GM23248 (cell line): ENCODE measurements around the gene SLC9A4. TPM values are rescaled to one million over a fixed set of nuclear protein-coding genes. Genes with fewer than 3 reads are reported as not detected.

ENCODE experiments used
- DNase-seq: peaks from one replicate; pipeline ENCODE4 v3.0.0-alpha.2; 2015
- H2AFZ ChIP-seq: fragments of 200-600 bp; sonication (generic); 2 replicates; pipeline ENCODE4 v1.6.1; 2016; ENCODE audit warnings: antibody characterized with exemption
- H3F3A ChIP-seq: fragments of 200-600 bp; sonication (generic); 2 replicates; pipeline ENCODE4 v1.6.1; 2016; ENCODE audit warnings: mild to moderate bottlenecking, antibody characterized with exemption, mixed run types; ENCODE audit not compliant: insufficient read depth
- H3K27ac ChIP-seq: fragments of 200-600 bp; sonication (generic); 2 replicates; pipeline ENCODE4 v1.5.1; 2016; ENCODE audit warnings: mild to moderate bottlenecking
- H3K27me3 ChIP-seq: fragments of 200-600 bp; sonication (generic); replicated peaks from 2 replicates; pipeline ENCODE4 v1.6.1; 2016; ENCODE audit warnings: mild to moderate bottlenecking; ENCODE audit not compliant: insufficient read depth
- H3K36me3 ChIP-seq: fragments of 200-600 bp; sonication (generic); 2 replicates; pipeline ENCODE4 v1.6.1; 2016; ENCODE audit warnings: low read depth, mild to moderate bottlenecking
- H3K4me1 ChIP-seq: fragments of 200-600 bp; sonication (generic); 2 replicates; pipeline ENCODE4 v1.6.1; 2016; ENCODE audit warnings: mild to moderate bottlenecking; ENCODE audit not compliant: insufficient read depth
- H3K4me2 ChIP-seq: fragments of 200-600 bp; sonication (generic); one replicate; pipeline ENCODE4 v1.6.1; 2016; ENCODE audit warnings: mild to moderate bottlenecking; ENCODE audit not compliant: unreplicated experiment
- H3K4me3 ChIP-seq: fragments of 200-600 bp; sonication (generic); 2 replicates; pipeline ENCODE4 v1.5.1; 2016; ENCODE audit warnings: mild to moderate bottlenecking
- H3K79me2 ChIP-seq: fragments of 200-600 bp; sonication (generic); 2 replicates; pipeline ENCODE4 v1.6.1; 2016; ENCODE audit warnings: mild to moderate bottlenecking; ENCODE audit not compliant: insufficient read depth
- H3K9ac ChIP-seq: fragments of 200-600 bp; sonication (generic); 2 replicates; pipeline ENCODE4 v1.6.1; 2016; ENCODE audit warnings: mild to moderate bottlenecking
- H3K9me2 ChIP-seq: fragments of 200-600 bp; sonication (generic); 2 replicates; pipeline ENCODE4 v1.6.1; 2016; ENCODE audit warnings: mixed run types, mild to moderate bottlenecking, moderate library complexity; ENCODE audit not compliant: insufficient read depth
- H3K9me3 ChIP-seq: fragments of 200-600 bp; sonication (generic); one replicate; pipeline ENCODE4 v1.6.1; 2017; ENCODE audit warnings: low read depth
- H4K20me1 ChIP-seq: fragments of 200-600 bp; sonication (generic); 2 replicates; pipeline ENCODE4 v1.6.0; 2016; ENCODE audit not compliant: insufficient read depth
- EZH2 ChIP-seq: fragments of 200-600 bp; sonication (generic); IDR thresholded peaks from 2 replicates; pipeline ENCODE4 v1.6.1; 2018; ENCODE audit warnings: antibody characterized with exemption, mild to moderate bottlenecking; ENCODE audit not compliant: insufficient read depth, poor library complexity, severe bottlenecking
- EZH2phosphoT487 ChIP-seq: fragments of 200-600 bp; sonication (generic); IDR thresholded peaks from 2 replicates; pipeline ENCODE4 v1.6.1; 2018; ENCODE audit warnings: antibody characterized with exemption, moderate library complexity, mild to moderate bottlenecking, low read depth; ENCODE audit not compliant: insufficient read depth
- WGBS, 2 experiments: methylation state at CpG; one replicate each; pipeline ENCODE4 v1.1.6; 2015 to 2017; ENCODE audit warnings: low lambda C conversion rate in 2 of 2, low coverage in 1 of 2; ENCODE audit errors: missing lambda C conversion rate in 2 of 2; 5-methylcytosine and 5-hydroxymethylcytosine counted together
- in situ Hi-C: fragments of 300-500 bp; cut with MboI; formaldehyde crosslinking; loops from 2 replicates; pipeline ENCODE4 v1.15.0; 2020
- polyA plus RNA-seq: library from polyadenylated mRNA; unstranded; fragments of >200 nt; fragmentation: Nextera tagmentation; extraction: Ambion mirVana; gene quantifications from 2 replicates; pipeline ENCODE4 v1.2.1, GENCODE V29; 2016
- total RNA-seq: library from RNA; depleted of rRNA; stranded (reverse); fragments of >200 nt; shearing (Covaris generic); gene quantifications from 2 replicates; pipeline ENCODE4 v1.2.3, GENCODE V29; 2014

Gene SLC9A4
- total and polyA plus RNA-seq, 2 experiments from 2014 or later, result not detected

DNA sequence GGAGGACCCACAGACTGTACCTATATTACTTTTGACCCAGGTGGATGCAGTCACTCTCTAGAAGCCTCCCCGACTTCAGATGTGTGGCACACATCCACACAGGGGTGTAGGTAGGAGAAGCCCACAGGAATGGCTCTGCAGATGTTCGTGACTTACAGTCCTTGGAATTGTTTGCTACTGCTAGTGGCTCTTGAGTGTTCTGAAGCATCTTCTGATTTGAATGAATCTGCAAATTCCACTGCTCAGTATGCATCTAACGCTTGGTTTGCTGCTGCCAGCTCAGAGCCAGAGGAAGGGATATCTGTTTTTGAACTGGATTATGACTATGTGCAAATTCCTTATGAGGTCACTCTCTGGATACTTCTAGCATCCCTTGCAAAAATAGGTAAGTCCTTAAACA, 605 bp downstream of the SLC9A4 start:
- 43% methylated on average over 3 of the region's 3 CpGs for WGBS, 2 experiments
- no peaks in the 10 kb centered on the region for H3F3A ChIP-seq
- H3K36me3 ChIP-seq, result no peaks in the 10 kb centered on the region
- peaks cover 40% of the 10 kb centered on the region for H3K27me3 ChIP-seq
- no peaks in the 10 kb centered on the region for H3K9me2 ChIP-seq
- DNase-seq, result no peak
- H3K79me2 ChIP-seq, result no peaks in the 10 kb centered on the region
- no peak overlapping the region for H3K4me3 ChIP-seq
- H3K27ac ChIP-seq, result no peak overlapping the region
- H2AFZ ChIP-seq, result no peak overlapping the region
- no peak overlapping the region for H3K4me2 ChIP-seq
- H4K20me1 ChIP-seq, result no peaks in the 10 kb centered on the region
- no peaks in the 10 kb centered on the region for H3K9me3 ChIP-seq
- in situ Hi-C loops, result no loop called here
- H3K4me1 ChIP-seq, result no peaks in the 10 kb centered on the region
- no peak for TF ChIP-seq EZH2phosphoT487
- TF ChIP-seq EZH2, result no peak
- no peak overlapping the region for H3K9ac ChIP-seq

DNA sequence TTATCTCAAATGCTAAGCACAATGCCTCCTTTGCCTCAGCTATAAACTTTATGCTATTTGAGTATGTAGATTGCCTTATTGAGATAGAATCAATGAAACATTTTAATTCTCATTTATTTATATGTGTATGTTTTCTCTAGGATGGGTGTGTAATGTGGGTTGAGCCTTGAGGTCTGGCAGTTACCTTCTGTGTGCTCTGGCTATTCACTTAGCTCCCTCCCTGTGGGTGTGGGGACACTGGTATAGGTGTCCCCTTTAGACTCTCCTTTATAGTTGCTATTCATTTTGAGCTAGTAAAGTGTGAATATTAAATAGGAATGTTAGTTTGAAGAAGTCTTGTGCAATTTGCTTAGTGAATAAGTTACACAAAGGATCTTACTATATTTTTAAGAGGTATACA, 1.8 kb downstream of the SLC9A4 start:
- in situ Hi-C loops, result no loop called here
- Histone ChIP-seq H3K4me2 (no peak overlapping the region), H3K9ac (no peak overlapping the region), H4K20me1 (no peaks in the 10 kb centered on the region), H3K9me3 (no peaks in the 10 kb centered on the region), H3K27me3 (peaks cover 44% of the 10 kb centered on the region), H3K36me3 (no peaks in the 10 kb centered on the region), H3F3A (no peaks in the 10 kb centered on the region), H2AFZ (no peak overlapping the region), H3K4me1 (no peaks in the 10 kb centered on the region), H3K9me2 (no peaks in the 10 kb centered on the region), H3K4me3 (no peak overlapping the region), H3K27ac (no peak overlapping the region), H3K79me2 (no peaks in the 10 kb centered on the region)
- no peak for TF ChIP-seq EZH2phosphoT487
- TF ChIP-seq EZH2, result no peak
- no peak for DNase-seq

DNA sequence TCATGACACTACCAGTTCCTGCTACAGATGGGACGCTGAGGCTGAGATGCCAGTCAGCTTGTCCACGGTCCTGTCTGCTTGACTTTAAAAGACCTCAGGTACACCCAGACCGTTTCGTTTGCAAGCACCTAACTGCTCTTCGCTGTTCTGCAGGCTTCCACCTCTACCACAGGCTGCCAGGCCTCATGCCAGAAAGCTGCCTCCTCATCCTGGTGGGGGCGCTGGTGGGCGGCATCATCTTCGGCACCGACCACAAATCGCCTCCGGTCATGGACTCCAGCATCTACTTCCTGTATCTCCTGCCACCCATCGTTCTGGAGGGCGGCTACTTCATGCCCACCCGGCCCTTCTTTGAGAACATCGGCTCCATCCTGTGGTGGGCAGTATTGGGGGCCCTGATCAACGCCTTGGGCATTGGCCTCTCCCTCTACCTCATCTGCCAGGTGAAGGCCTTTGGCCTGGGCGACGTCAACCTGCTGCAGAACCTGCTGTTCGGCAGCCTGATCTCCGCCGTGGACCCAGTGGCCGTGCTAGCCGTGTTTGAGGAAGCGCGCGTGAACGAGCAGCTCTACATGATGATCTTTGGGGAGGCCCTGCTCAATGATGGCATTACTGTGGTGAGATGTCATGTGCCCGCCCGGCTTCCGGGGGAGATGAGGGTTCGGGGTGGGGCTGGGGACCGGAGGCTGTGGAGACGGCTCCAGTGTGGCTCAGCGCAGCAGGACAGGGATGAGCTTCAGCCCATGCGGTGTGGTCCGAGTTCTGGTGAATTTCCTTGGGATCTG, 5.9 kb downstream of the SLC9A4 start:
- Histone ChIP-seq H3K9me3 (no peaks in the 10 kb centered on the region), H3K4me3 (no peak overlapping the region), H3K27ac (no peak overlapping the region), H3K27me3 (peaks cover 34% of the 10 kb centered on the region), H3K4me2 (no peak overlapping the region), H3K79me2 (no peaks in the 10 kb centered on the region), H3K9me2 (no peaks in the 10 kb centered on the region), H2AFZ (no peak overlapping the region), H3F3A (no peaks in the 10 kb centered on the region), H4K20me1 (no peaks in the 10 kb centered on the region), H3K36me3 (no peaks in the 10 kb centered on the region), H3K9ac (no peak overlapping the region), H3K4me1 (no peaks in the 10 kb centered on the region)
- DNase-seq, result no peak
- WGBS, 2 experiments, result 79 to 81% methylated on average over 35 to 36 of the region's 36 CpGs
- in situ Hi-C loops, result no loop called here
- TF ChIP-seq EZH2 (no peak), EZH2phosphoT487 (no peak)

DNA sequence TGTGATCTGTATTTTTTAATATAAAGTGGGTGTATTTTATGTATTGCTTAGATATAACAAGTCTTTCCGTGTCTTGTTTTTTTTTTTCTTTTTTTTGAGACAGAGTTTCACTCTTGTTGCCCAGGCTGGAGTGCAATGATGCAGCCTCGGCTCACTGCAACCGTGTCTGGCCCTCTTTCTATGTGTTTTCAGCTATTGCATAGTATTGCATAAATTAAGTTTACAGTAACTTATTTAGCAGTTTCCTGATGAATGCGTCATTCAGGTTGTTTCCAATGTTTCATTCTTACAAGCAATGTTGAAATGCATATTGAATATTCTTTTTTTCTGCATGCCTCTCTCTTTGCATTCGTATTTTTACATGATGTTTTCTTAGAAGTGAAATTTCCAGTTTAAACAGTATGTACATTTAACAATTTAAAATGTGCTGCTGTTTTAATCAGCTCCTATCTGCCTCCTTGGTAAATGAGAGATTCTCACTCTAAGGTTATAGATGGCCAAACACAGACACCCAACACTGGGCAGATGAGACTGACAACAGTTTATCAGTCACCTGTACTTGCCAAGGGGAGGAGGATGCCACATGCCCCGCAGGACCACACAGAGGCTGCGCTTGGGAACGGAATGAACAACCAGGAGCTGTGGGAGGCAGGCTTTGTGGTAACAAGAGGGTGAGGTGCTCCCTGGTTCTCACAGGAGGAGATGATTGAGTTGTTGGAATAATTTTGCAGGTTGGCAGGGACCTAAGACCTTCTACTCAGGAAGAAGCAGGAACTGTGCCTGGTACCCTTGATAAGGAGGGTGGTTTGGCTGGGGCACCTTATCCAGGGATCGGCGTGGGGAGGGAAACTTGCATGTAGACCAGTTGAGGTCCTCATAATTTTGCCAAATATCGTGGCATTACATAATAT, 7.5 kb downstream of the SLC9A4 start:
- WGBS, 2 experiments, result 61 to 66% methylated on average over 11 of the region's 11 CpGs

More for the DNA sequence above, 7.5 kb downstream of the SLC9A4 start:
- Histone ChIP-seq H3K9me2 (no peaks in the 10 kb centered on the region), H3K36me3 (no peaks in the 10 kb centered on the region), H3K4me2 (no peak overlapping the region), H3K9ac (no peak overlapping the region), H3K27ac (no peak overlapping the region), H3K4me1 (no peaks in the 10 kb centered on the region), H4K20me1 (no peaks in the 10 kb centered on the region), H3F3A (no peaks in the 10 kb centered on the region), H2AFZ (no peak overlapping the region), H3K27me3 (peaks cover 18% of the 10 kb centered on the region), H3K4me3 (no peak overlapping the region), H3K9me3 (no peaks in the 10 kb centered on the region), H3K79me2 (no peaks in the 10 kb centered on the region)
- TF ChIP-seq EZH2phosphoT487 (no peak), EZH2 (no peak)
- no peak for DNase-seq
- in situ Hi-C loops, result no loop called here
